GM08714 (cell line): ENCODE results near the gene RABGAP1L.

ENCODE experiments used
- H3K4me3 ChIP-seq: fragments of 200-500 bp; sonication (Bioruptor generic); 2 replicates; pipeline ENCODE4 v1.5.1; 2014; ENCODE audit warnings: mild to moderate bottlenecking, low read length, inconsistent platforms
- ZNF274 ChIP-seq: IDR thresholded peaks from 2 replicates; pipeline ENCODE4 v1.6.1; 2012; ENCODE audit warnings: mild to moderate bottlenecking, low read depth, low read length

Gene RABGAP1L

DNA sequence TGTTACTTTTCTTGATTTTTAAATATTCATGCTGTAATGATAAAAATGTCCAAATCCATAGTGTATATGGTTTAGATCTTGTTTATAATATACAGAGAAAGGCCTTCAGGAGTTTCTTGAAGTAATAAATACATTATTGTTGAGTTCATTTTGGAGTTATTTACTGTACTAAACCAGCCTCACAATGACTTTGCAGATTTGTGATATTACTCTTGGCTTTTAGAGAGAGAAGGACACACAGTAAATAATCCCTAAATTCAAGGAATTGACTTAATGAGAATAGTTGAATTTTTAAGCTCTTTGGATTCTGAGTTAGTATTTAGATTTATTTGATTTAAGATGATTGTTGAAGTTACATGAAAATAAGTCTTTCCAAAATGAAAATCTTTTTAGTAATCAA is 38.9 kb downstream of the RABGAP1L start:
- no peak overlapping the region for H3K4me3 ChIP-seq
- no peak for TF ChIP-seq ZNF274

DNA sequence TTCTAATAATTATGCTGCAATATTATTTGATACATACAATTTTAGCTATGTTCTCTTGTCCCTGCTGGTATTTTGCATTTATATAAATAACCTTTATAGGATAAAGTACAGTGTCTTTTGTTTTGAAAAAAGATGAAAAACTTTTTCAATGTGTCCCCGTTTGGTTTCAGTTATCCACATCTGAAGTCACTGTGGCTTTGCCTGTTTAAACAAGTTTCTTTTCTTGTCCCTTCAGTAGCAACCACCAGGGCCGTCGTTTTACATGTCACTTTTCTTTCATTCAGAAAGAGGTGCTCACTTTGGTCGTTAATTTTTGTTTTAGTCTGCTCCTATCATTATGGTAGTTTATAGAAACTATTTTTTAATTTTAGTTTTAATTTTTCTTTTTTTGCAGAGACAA is 41.4 kb downstream of the RABGAP1L start:
- no peak overlapping the region for H3K4me3 ChIP-seq
- no peak for TF ChIP-seq ZNF274

DNA sequence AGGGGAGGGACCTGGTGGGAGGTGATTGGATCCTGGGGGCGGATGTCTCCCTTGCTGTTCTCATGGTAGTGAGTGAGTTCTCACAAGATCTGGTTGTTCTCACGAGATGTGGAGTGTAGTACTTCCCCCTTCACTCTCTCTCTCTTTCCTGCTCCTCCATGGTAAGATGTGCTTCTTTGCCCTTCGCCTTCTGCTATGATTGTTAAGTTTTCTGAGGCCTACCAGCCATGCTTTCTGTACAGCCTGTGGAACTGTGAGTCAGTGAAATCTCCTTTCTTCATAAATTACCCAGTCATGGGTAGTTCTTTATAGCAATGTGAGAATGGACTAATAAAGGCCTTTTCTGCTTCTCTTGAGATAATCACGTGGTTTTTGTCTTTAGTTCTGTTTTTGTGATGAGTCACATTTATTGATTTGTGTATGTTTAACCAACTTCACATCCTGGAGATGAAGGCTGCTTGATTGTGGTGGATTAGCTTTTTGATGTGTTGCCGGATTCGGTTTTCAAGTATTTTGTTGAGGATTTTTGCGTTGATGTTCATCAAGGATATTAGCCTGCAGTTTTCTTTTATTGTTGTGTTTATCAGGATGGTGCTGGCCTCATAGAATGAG is 45.5 kb downstream of the RABGAP1L start:
- no peak overlapping the region for H3K4me3 ChIP-seq
- TF ChIP-seq ZNF274, result no peak

DNA sequence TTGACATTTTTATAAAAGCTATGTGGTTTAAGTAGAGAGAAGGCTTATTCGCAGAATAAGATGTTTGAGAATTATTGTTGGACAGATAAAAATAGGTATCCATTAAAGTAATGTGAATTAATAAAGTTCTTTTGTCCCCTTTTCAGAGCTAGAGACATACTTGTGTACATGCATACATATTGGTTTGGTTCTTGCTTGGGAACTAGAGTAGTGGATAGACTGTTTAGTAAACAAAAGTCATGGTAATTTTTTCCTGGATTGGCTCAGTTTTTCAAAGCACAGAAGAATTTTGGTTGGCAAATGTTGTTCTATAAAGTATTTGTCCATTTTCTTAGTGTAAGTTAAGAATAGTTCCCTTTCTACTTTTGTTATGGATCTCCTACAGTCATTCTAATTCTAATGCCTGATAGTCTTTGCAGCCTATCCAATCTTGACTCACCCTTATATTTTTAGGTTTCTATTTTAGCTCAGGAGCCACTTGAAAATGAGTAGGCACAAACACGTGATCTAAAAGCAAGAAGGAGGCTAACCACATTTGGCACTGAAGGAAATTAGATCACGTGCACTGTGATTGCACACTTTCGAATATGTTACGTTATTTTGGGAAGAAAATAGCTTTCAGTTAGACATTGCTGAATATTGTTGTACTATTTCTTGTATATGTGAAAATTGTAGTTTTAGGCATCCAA is 47.0 kb downstream of the RABGAP1L start:
- no peak for TF ChIP-seq ZNF274
- no peak overlapping the region; the same call in 1 of the 2 replicates for H3K4me3 ChIP-seq

DNA sequence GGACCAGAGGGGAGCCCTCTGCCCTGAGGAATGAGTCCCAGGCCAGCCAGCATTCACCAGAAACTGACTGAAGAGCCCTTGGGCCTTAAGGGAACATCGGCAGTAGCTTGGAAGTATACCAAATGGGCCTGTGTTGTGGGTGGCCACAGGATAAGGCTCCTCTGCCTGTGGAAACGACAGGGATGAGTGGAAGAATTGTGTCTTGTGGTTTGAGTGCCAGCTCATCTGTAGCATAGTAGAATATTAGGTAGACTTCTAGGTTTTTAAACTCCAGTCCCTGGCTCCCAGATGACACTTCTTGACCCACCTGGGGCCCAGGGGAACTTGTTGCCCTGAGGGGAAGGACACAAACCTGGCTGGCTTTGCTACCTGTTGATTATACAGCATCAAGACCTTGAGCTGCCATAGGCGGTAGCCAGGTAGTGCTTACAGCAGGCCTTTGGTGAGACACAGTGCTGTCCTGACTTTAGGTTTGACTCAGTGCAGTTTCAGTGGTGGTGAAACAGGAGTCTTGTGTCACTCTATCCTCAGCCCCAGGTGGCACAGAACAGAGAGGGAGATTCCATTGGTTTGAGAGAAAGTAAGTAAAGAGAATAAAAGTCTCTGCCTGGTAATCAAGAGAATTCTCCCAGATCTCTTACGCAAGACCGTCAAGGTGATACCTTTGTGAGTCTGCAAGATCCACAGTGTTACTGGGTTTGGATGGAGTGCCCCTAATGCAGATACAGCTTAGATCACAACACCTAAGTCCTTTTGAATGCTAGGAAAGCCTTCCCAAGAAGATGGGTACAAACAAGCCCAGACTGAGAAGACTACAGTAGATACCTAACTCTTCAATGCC is 50.2 kb downstream of the RABGAP1L start:
- TF ChIP-seq ZNF274, result no peak
- no peak overlapping the region for H3K4me3 ChIP-seq

DNA sequence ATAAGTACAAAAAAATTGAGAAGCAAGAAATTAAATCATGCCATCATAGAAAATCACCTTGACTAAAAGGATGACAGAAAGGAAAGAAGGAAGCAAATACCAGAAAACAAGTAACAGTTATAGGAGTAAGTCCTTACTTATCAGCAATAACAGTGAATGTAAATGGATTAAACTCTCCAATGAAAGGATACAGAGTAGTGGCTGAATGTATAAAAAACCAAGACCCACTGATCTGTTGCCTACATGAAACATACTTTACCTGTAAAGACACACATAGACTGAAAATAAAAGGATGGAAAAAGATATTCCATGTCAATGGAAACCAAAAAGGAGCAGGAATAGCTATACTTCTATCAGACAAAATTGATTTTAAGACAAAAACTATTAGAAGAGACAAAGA is 52.2 kb downstream of the RABGAP1L start:
- H3K4me3 ChIP-seq, result no peak overlapping the region
- TF ChIP-seq ZNF274, result no peak

DNA sequence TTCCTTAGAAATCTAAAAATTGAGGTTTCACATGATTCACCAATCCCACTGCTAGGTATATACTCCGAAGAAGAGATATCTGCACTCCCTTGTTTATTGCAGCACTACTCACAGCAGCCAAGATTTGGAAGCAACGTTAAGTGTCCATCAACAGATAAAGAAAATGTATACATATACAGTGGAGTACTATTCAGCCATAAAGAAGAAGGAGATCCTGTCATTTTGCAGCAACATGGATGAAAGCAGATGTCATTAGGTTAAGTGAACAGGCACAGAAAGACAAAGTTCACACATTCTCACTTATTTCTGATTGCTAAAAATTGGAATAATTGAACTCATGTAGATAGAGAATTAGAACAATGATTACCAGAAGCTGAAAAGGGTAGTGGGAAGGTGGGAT is 56.4 kb downstream of the RABGAP1L start:
- TF ChIP-seq ZNF274, result no peak
- H3K4me3 ChIP-seq, result no peak overlapping the region

DNA sequence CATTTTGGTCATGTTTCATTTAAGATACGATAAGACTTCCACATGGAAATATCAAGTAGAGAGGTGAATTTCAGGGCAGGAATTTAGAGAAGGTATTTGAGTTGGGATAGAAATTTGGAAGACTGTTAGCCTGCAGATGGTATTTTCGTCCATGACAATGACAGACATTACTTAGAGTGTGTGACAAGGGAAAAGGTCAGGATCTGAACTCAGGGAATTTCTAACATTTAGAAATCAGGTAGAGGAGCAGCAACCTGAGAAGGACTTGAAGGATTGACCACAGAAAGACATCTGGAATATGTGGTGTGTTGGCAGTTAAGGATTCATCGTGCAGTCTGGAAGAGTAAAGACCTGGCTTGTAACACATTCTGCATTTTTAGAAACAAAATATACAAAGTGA is 57.9 kb downstream of the RABGAP1L start:
- H3K4me3 ChIP-seq, result no peak overlapping the region
- TF ChIP-seq ZNF274, result no peak

DNA sequence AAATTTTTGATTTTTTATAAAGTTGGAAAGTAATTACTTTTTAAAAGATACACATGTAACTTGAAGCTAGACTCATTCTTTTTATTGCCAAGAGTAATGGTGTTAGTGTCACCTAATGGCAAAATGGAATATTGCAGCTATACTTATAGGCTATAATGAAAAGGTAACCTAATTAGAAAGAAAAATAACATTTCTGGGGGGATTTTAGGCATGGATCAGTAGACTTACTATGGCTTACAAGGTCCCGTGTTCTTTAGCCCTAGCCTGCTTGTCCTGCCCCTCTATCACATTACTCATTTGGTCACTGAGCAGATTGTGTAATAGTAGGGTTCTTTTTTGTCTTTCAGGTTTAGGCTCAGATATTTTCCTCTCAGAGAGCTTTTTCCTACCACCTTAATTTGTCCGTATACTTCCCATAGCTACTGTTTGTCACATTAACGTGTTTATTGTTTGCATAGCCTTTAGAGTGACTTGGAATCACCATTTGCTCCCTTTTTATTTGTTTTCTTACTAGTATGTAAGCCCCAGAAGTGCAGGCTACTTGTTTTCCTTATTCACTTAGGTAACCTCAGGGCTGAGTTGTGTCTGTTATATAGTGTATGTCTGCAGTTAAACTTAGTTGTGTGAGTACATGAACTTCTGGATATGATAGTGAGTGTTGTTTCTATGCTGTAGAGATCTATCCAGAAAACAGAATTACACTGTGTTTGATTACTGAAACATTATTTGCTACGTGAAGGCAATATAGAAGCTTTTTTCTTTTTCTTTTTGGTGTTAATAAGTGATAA is 58.7 kb downstream of the RABGAP1L start:
- TF ChIP-seq ZNF274, result no peak

DNA sequence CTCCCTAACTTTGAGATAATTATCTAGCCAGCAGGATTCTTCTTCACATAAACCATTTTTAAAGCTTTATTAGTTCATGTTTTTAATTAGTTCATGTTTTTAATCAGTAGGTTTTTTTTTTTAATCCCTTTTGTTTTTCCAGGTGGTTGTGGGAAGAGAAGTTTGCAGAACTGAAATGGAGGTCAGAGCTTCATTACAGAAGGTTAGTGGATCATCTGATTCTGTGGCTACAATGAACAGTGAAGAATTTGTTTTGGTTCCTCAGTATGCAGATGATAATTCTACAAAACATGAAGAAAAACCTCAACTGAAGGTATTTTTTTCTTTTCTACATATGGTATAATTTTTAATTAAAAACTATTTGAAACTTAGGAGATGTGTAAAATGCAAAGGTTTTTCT is 59.7 kb downstream of the RABGAP1L start:
- no peak for TF ChIP-seq ZNF274
- no peak overlapping the region for H3K4me3 ChIP-seq

More for the DNA sequence above, 58.7 kb downstream of the RABGAP1L start:
- H3K4me3 ChIP-seq, result no peak overlapping the region

DNA sequence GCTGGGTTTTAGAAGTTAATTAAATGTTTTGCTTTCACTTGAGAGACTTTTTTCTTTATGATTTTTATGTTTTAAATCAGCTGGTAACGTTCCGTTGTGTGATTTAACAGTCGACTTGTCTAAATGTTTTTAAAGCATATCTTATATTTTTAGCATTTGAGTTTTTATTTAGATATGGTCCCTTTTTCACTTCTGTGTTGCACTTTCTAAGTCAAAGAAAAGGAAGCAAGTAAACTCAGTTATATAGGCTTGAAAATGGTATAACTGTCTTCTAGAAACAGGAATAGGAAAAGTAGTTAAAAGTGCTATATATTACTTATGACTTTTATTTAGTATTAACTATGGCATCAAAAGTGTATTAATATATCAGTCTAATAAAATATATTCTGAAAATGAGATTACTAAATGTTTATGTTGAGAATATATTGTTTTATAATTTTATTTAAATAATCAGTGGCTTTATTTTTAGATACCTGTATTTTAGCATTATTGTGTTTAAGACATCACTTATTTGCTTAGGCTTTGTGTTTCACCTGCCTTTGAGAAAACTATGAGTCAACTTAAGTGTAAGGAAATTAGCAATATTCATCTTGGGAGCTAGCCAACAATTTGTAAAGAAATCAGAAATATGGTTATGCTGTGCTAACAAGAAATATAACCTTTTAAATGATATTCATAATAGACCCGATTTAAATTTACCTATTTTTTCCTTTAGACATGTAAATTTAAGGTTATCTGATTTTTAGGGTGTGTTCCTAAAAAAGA is 60.5 kb downstream of the RABGAP1L start:
- no peak for TF ChIP-seq ZNF274
- no peak overlapping the region; the same call in 1 of the 2 replicates for H3K4me3 ChIP-seq

DNA sequence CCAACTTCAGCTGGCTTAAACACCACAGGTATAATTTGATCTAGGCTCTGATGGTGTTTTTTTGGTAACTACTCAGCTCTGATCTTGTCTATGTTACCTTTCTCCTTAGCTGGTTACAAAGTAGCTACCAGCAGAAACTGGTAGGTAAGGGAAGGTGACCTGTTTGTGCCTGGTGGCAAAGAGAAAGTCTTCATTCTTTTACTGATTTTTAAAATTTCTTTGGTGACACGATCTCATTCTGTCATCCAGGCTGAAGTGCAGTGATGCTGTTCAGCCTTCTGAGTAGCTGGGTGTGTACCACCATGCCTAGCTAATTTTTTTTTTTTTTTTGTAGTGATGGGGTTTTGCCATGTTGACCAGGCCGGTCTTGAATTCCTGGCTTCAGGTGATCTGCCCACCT is 62.4 kb downstream of the RABGAP1L start:
- no peak for TF ChIP-seq ZNF274
- H3K4me3 ChIP-seq, result no peak overlapping the region

DNA sequence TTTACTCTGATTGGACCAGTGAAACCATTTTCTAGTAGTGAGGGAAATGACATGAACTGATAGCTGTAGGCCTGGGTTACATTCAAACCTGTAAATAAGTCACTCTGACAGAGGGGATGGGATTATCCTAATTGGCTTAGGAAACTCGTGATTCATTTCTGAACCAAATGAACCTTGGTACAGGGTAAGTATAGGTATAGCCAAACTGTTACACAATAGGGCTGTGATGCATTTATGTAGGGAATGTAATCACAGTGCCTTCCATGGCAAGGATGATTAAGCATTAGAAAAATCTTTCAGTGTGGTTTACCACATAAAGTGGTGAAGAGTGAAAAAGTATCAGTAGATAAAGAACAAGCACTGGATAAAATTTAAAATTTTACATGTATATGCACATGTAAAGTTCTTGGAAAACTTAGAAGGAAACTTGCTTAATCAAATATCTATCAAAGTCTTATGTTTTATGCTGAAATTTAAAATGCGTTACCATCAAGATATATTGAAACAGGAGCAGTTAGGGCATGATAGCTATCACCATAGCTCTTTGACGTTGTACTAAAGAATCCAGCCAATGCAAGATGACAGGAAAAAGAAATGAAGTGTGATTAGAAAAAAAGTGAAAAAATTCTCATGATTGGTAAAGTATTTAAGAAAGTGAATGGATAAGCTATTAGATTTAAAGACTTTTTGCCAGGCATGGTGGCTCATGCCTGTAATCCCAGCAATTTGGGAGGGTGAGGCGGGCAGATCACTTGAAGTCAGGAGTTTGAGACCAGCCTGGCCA is 63.0 kb downstream of the RABGAP1L start:
- H3K4me3 ChIP-seq, result no peak overlapping the region
- TF ChIP-seq ZNF274, result no peak
